Coronary artery (tissue), 2 donors: Measurements from ENCODE around the gene CFAP299.

Source experiments
- DNase-seq: peaks from one replicate; pipeline ENCODE4 v3.0.0-alpha.2; 2017; ENCODE audit warnings: low spot score
- H3K27ac ChIP-seq, 2 donors: fragments of 200-600 bp; sonication (generic); one replicate each; pipeline ENCODE4 v1.5.1; 2016 to 2019
- H3K4me3 ChIP-seq: fragments of 200-600 bp; sonication (generic); 2 replicates; pipeline ENCODE4 v1.5.1; 2016; ENCODE audit warnings: mild to moderate bottlenecking, moderate library complexity
- CTCF ChIP-seq: fragments of 200-600 bp; sonication (generic); IDR thresholded peaks from one replicate; pipeline ENCODE4 v1.5.1; 2019; ENCODE audit warnings: antibody characterized with exemption

The CFAP299 gene

GRCh38 chr4:80365928-80366327 lies 30.4 kb downstream of the CFAP299 start:
- H3K4me3 ChIP-seq: no peak overlapping the region
- no peak for DNase-seq

GRCh38 chr4:80367737-80368136 lies 32.2 kb downstream of the CFAP299 start:
- TF ChIP-seq CTCF: no peak
- DNase-seq: no peak
- Histone ChIP-seq H3K27ac (no peak overlapping the region), H3K4me3 (no peak overlapping the region)

More at GRCh38 chr4:80365928-80366327, 30.4 kb downstream of the CFAP299 start:
- no peak overlapping the region for H3K27ac ChIP-seq
- TF ChIP-seq CTCF: no peak

DNA sequence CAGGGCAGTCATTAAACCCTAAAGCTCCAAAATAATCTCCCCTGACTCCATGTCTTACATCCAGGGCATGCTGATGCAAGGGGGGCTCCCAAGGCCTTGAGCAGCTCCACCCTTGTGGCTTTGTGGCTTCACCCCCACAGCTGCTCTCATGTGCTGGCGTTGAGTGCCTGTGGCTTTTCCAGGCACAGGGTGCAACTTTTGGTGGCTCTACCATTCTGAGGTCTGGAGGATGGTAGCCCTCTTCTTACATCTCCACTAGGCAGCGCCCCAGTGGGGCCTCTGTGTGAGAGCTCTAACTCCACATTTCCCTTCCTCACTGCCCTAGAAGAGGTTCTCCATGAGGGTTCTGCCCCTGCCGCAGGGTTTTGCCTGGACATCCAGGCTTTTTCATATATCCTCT lies 35.1 kb downstream of the CFAP299 start:
- TF ChIP-seq CTCF: no peak
- no peak overlapping the region for H3K27ac ChIP-seq
- no peak overlapping the region for H3K4me3 ChIP-seq
- DNase-seq: no peak

DNA sequence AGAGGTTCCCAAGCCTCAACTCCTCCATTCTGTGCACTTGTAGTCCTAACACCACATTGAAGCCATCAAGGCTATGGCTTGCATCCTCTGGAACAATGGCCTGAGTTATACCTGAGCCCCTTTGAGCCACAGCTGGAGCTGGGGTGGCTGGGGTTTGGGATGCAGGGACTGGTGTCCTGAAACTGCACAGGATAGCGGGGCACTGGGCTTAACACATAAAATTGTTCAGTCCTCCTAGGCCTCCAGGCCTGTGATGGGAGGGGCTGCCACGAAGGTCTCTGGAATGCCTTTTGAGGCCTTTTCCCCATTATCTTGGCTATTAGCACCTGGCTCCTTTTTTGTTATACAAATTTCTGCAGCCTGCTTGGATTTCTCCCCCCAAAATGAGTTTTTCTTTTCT lies 35.5 kb downstream of the CFAP299 start:
- no peak for TF ChIP-seq CTCF
- Histone ChIP-seq H3K4me3 (no peak overlapping the region), H3K27ac (no peak overlapping the region)
- DNase-seq: no peak

DNA sequence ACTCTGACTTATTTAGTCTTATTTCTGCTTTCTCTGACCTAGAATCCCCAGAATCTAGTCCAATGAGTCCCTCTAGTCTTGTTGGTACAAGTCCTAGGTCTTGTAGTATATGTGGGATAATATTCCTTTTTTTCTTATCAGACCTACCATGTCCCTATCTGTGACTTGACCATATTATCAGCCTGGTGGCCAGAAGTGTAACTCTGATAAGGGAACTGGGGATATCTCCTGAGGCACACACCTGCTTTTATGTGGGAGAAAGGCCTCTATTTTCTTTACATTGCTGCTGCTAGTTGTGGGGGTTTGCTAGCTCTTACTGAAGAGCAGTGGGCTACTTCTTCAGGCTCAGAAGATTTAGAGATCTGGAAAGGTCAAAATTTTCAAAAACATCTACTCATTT lies 38.6 kb downstream of the CFAP299 start:
- no peak for TF ChIP-seq CTCF
- H3K4me3 ChIP-seq: no peak overlapping the region
- no peak overlapping the region for H3K27ac ChIP-seq
- DNase-seq: no peak

GRCh38 chr4:80382090-80382832 lies 46.7 kb downstream of the CFAP299 start:
- no peak for DNase-seq
- Histone ChIP-seq H3K27ac (no peak overlapping the region), H3K4me3 (no peak overlapping the region)
- no peak for TF ChIP-seq CTCF
